Endothelial cell of umbilical vein (primary cell): ENCODE results near the gene SSR4. TPM values are rescaled to one million over a fixed set of nuclear protein-coding genes. Genes with fewer than 3 reads are reported as not detected.

Experiments
- BruUV-seq: library from RNA; stranded (reverse); fragments of 400-500 nt; replicated peaks from 2 replicates; lab custom pipeline; 2021; lab: Mats Ljungman, UMichigan
- CTCF ChIA-PET: fragments of 300-600, 350-600 bp; sonication (Branson Sonifier 250); formaldehyde crosslinking; loops from one replicate; lab custom pipeline; 2021; ENCODE audit warnings: antibody characterized with exemption, inconsistent platforms; lab: Charles Lee
- POLR2A ChIA-PET: fragments of 300-600, 350-600 bp; sonication (Branson Sonifier 250); formaldehyde crosslinking; loops from one replicate; lab custom pipeline; 2021; ENCODE audit warnings: antibody characterized with exemption, inconsistent platforms; lab: Charles Lee
- DNase-seq: peaks from one replicate; pipeline ENCODE4 v3.0.0-alpha.2; 2011; ENCODE audit warnings: low read depth, low spot score
- FAIRE-seq: peaks from 2 replicates; lab custom pipeline; 2011; peaks lifted over from hg19 to GRCh38; lab: Jason Lieb, UNC
- H2AFZ ChIP-seq: 2 replicates; pipeline ENCODE4 v1.6.0; 2012; ENCODE audit warnings: low read depth, low read length, control low read depth, inconsistent platforms
- H3K27ac ChIP-seq: 2 replicates; pipeline ENCODE4 v1.5.1; 2011; ENCODE audit warnings: low read depth, mild to moderate bottlenecking, control low read depth, low read length, moderate library complexity; ENCODE audit not compliant: insufficient read depth
- H3K27me3 ChIP-seq, 2 experiments: 2 replicates each; pipeline versions ENCODE4 v1.6.0 to v1.6.1; 2011; ENCODE audit warnings: low read length in 2 of 2, mixed read lengths in 1 of 2; ENCODE audit not compliant: control insufficient read depth in 2 of 2, insufficient read depth in 2 of 2
- H3K36me3 ChIP-seq, 2 experiments: 2 replicates in 1 of 2; 3 replicates in 1 of 2; pipeline ENCODE4 v1.5.1; 2011; ENCODE audit warnings: low read length in 2 of 2, mild to moderate bottlenecking in 1 of 2, moderate library complexity in 1 of 2; ENCODE audit not compliant: control insufficient read depth in 2 of 2, insufficient read depth in 2 of 2; ENCODE audit errors: extremely low read depth in 1 of 2
- H3K4me1 ChIP-seq: 3 replicates; pipeline ENCODE4 v1.5.1; 2011; ENCODE audit warnings: mild to moderate bottlenecking, low read length; ENCODE audit not compliant: control insufficient read depth, insufficient read depth; ENCODE audit errors: extremely low read depth
- H3K4me2 ChIP-seq: 2 replicates; pipeline ENCODE4 v1.6.1; 2011; ENCODE audit warnings: low read length, control low read depth, mixed read lengths; ENCODE audit not compliant: insufficient read depth
- H3K4me3 ChIP-seq, 3 experiments: fragments of 200-600 bp in 1 of 3; sonication (generic), shearing (Covaris generic) in 1 of 3; replicated peaks in 1 of 3; 2 replicates each; pipeline ENCODE4 v1.5.1; 2011 to 2016; ENCODE audit warnings: control low read depth in 3 of 3, low read length in 3 of 3, mild to moderate bottlenecking in 2 of 3, inconsistent platforms in 1 of 3, low read depth in 1 of 3, moderate library complexity in 1 of 3; ENCODE audit not compliant: insufficient read depth in 1 of 3
- H3K79me2 ChIP-seq: 2 replicates; pipeline ENCODE4 v1.6.0; 2012; ENCODE audit warnings: low read length, inconsistent platforms; ENCODE audit not compliant: control insufficient read depth, insufficient read depth
- H3K9ac ChIP-seq: replicated peaks from 2 replicates; pipeline ENCODE3; 2011; ENCODE audit warnings: low read length, control low read depth; ENCODE audit not compliant: insufficient read depth; ENCODE audit errors: extremely low read depth
- H3K9me1 ChIP-seq: replicated peaks from 3 replicates; pipeline ENCODE4 v1.6.0; 2011; ENCODE audit warnings: mild to moderate bottlenecking, low read length; ENCODE audit not compliant: control insufficient read depth, insufficient read depth; ENCODE audit errors: extremely low read depth
- H3K9me3 ChIP-seq: replicated peaks from 2 replicates; pipeline ENCODE4 v1.5.1; 2012; ENCODE audit warnings: low read length, inconsistent platforms; ENCODE audit not compliant: control insufficient read depth, insufficient read depth
- H4K20me1 ChIP-seq: replicated peaks from 2 replicates; pipeline ENCODE3; 2011; ENCODE audit warnings: mild to moderate bottlenecking, low read length; ENCODE audit not compliant: control insufficient read depth, insufficient read depth; ENCODE audit errors: extremely low read depth
- CTCF ChIP-seq, 2 donors: IDR thresholded peaks; 1 replicate in 1 of 2; 2 replicates in 1 of 2; pipeline ENCODE4 v1.5.1; 2011; ENCODE audit warnings: low read length in 2 of 2, mild to moderate bottlenecking in 2 of 2, moderate library complexity in 2 of 2, control low read depth in 1 of 2, inconsistent platforms in 1 of 2, low read depth in 1 of 2; ENCODE audit not compliant: insufficient read depth in 1 of 2; ENCODE audit errors: extremely low read depth in 1 of 2
- EZH2 ChIP-seq: IDR thresholded peaks from 2 replicates; pipeline ENCODE4 v1.6.1; 2012; ENCODE audit warnings: borderline replicate concordance, low read depth, mild to moderate bottlenecking, moderate library complexity, low read length, inconsistent platforms; ENCODE audit not compliant: severe bottlenecking
- FOS ChIP-seq: IDR thresholded peaks from 2 replicates; pipeline ENCODE4 v1.6.1; 2011; ENCODE audit warnings: mild to moderate bottlenecking, low read length, moderate library complexity, borderline replicate concordance; ENCODE audit not compliant: insufficient read depth
- GATA2 ChIP-seq: IDR thresholded peaks from 2 replicates; pipeline ENCODE4 v1.7.0; 2011; ENCODE audit warnings: low read depth, mild to moderate bottlenecking, moderate library complexity, mixed read lengths, low read length; ENCODE audit not compliant: insufficient read length, insufficient read depth
- JUN ChIP-seq: IDR thresholded peaks from 2 replicates; pipeline ENCODE4 v1.6.1; 2011; ENCODE audit warnings: borderline replicate concordance, low read depth; ENCODE audit not compliant: insufficient read length, insufficient read depth
- MYC ChIP-seq: IDR thresholded peaks from one replicate; pipeline ENCODE4 v1.6.1; 2011; ENCODE audit warnings: mild to moderate bottlenecking, low read depth, low read length
- POLR2A ChIP-seq: IDR thresholded peaks from 2 replicates; pipeline ENCODE4 v1.6.1; 2012; ENCODE audit warnings: low read depth, mild to moderate bottlenecking, control low read depth, low read length
- POLR2AphosphoS5 ChIP-seq: IDR thresholded peaks from 2 replicates; pipeline ENCODE4 v1.6.1; 2012; ENCODE audit warnings: low read depth, mild to moderate bottlenecking, control low read depth, low read length, moderate library complexity; ENCODE audit not compliant: insufficient read depth
- dilution Hi-C: fragments of 300-500 bp; cut with MboI; formaldehyde crosslinking; loops from one replicate; pipeline ENCODE4 v1.15.0; 2019; ENCODE audit warnings: low sequenced_read_pairs; ENCODE audit not compliant: extremely low pct_ligation_motif_present
- intact Hi-C: fragments of 100-400 bp; cut with micrococcal nuclease; formaldehyde crosslinking; loops from one replicate; pipeline ENCODE4 v1.10.0; 2022
- polyA plus RNA-seq, 4 experiments: library from polyadenylated mRNA; depleted of rRNA in 3 of 4; stranded (reverse) in 3 of 4; unstranded in 1 of 4; fragments of >200 nt; gene quantifications; 2 replicates each; pipeline versions ENCODE4 v1.2.1 to v1.2.3, GENCODE V29; 2011 to 2012; ENCODE audit warnings: missing spikeins in 1 of 4
- total RNA-seq: library from RNA; stranded (reverse); gene quantifications from 2 replicates; pipeline ENCODE4 v1.2.3, GENCODE V29; 2021
- TF ChIP-seq, protein P1 (sequence below): IDR thresholded peaks from 2 replicates; pipeline ENCODE4 v1.6.1; 2011; ENCODE audit not compliant: insufficient read depth, insufficient read length

Gene SSR4
- total and polyA plus RNA-seq, 2 donors (not counting 3 experiments of a cell fraction or from before 2014, with no cell fraction given), result 235 to 732 TPM

DNA sequence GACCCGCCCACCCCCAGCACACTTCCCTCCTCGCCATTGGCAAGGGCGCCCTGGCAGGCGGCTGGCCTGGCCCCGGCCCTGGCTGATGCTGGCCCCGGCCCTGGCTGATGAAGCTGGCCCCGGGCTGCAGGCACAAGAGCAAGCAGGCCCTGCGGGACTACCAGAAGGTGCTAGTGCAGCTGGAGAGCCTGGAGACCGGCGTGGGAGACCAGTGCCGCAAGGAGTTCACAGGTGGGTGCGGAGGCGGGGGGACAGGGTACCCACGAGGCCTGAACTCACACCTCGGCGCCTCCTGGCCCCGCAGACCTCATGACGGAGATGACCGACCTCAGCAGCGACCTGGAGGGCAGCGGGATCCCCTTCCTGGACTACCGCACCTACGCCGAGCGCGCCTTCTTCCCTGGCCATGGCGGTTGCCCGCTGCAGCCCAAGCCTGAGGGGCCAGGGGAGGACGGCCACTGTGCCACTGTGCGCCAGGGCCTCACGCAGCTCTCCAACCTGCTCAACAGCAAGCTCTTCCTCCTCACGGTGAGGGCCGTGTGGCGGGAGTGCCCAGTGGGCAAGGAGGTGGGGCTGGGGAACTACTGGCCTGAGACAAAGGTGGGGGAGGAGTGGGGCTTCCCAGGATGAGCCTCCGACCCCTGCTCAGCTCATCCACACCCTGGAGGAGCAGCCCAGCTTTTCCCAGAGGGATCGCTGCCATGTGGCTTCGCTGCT lies 19.7 kb upstream of the SSR4 start:
- H3K27me3 ChIP-seq, result no peaks in the 10 kb centered on the region
- peaks cover 0 to 22% of the 10 kb centered on the region in 2 experiments for H3K36me3 ChIP-seq
- POLR2A ChIA-PET, result no interaction called here
- CTCF ChIA-PET, result no interaction called here
- no peak overlapping the region for H3K27ac ChIP-seq
- no peak overlapping the region for H2AFZ ChIP-seq
- H3K79me2 ChIP-seq, result no peaks in the 10 kb centered on the region
- H3K4me3 ChIP-seq, result no peak overlapping the region
- H3K9ac ChIP-seq, result no peak overlapping the region
- no peaks in the 10 kb centered on the region for H3K9me1 ChIP-seq
- no peaks in the 10 kb centered on the region for H3K4me1 ChIP-seq
- intact Hi-C loops (no loop called here), dilution Hi-C loops (no loop called here)
- FAIRE-seq, result no peak
- H3K4me2 ChIP-seq, result no peak overlapping the region
- no peaks in the 10 kb centered on the region for H4K20me1 ChIP-seq
- no peaks in the 10 kb centered on the region for H3K9me3 ChIP-seq
- no TSS peak for BruUV-seq
- DNase-seq, result no peak
- TF ChIP-seq FOS (no peak), JUN (no peak), POLR2A (no peak), MYC (no peak), EZH2 (no peak), GATA2 (no peak), CTCF (IDR thresholded peaks at IDR 0.05; ENCODE audit: extremely low read depth in 1 of 2, insufficient read depth in 1 of 2, low read depth in 1 of 2, low read length in 2 of 2) (no peak), POLR2AphosphoS5 (no peak)
- TF ChIP-seq, protein P1, sequence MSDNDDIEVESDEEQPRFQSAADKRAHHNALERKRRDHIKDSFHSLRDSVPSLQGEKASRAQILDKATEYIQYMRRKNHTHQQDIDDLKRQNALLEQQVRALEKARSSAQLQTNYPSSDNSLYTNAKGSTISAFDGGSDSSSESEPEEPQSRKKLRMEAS, result no peak
